SK-N-SH treated with all-trans-retinoic acid at 6 μM for 48 hours (cell line): ENCODE data around the gene SERPINB1.

Source experiments
- ATAC-seq: fragments of 200-7000 bp; cut with Tn5 transposase; 3 replicates; pipeline ENCODE4 v1.9.1; 2020; ENCODE audit warnings: mild to moderate bottlenecking, moderate library complexity
- ARNTL ChIP-seq: fragments of 450-650 bp; formaldehyde crosslinking; IDR thresholded peaks from 2 replicates; pipeline ENCODE4 v1.5.0; 2020; ENCODE audit warnings: low read depth, mild to moderate bottlenecking, moderate library complexity, borderline replicate concordance
- CSDC2 ChIP-seq: fragments of 250-450 bp; sonication (Bioruptor Pico); IDR thresholded peaks from 2 replicates; pipeline ENCODE4 v1.5.0; 2020; ENCODE audit warnings: mild to moderate bottlenecking, moderate library complexity
- ESRRG ChIP-seq: fragments of 250-450 bp; sonication (Bioruptor Pico); IDR thresholded peaks from 2 replicates; pipeline ENCODE4 v1.6.1; 2021; ENCODE audit warnings: mild to moderate bottlenecking
- GLIS3 ChIP-seq: fragments of 250-450 bp; sonication (Bioruptor Pico); IDR thresholded peaks from 2 replicates; pipeline ENCODE4 v1.5.0; 2020; ENCODE audit warnings: mild to moderate bottlenecking, moderate library complexity
- ISL1 ChIP-seq: fragments of 250-450 bp; sonication (Bioruptor Pico); IDR thresholded peaks from 2 replicates; pipeline ENCODE4 v2.1.2; 2022; ENCODE audit warnings: mild to moderate bottlenecking, moderate library complexity
- OSR1 ChIP-seq: fragments of 250-450 bp; sonication (Bioruptor Pico); IDR thresholded peaks from 2 replicates; pipeline ENCODE4 v1.8.0; 2022; ENCODE audit warnings: moderate library complexity, mild to moderate bottlenecking, inconsistent platforms
- PPARA ChIP-seq: fragments of 250-450 bp; sonication (Bioruptor Pico); IDR thresholded peaks from 2 replicates; pipeline ENCODE4 v1.5.0; 2020; ENCODE audit warnings: mild to moderate bottlenecking, borderline replicate concordance
- RARB ChIP-seq: fragments of 250-450 bp; sonication (Bioruptor Pico); IDR thresholded peaks from 2 replicates; pipeline ENCODE4 v1.8.0; 2021; ENCODE audit warnings: mild to moderate bottlenecking, moderate library complexity
- SNAI2 ChIP-seq: fragments of 250-450 bp; sonication (Bioruptor Pico); IDR thresholded peaks from 2 replicates; pipeline ENCODE4 v1.5.0; 2020; ENCODE audit warnings: mild to moderate bottlenecking, moderate library complexity
- TCF4 ChIP-seq: fragments of 250-450 bp; sonication (Bioruptor Pico); IDR thresholded peaks from 2 replicates; pipeline ENCODE4 v1.8.0; 2021; ENCODE audit warnings: mild to moderate bottlenecking, moderate library complexity, borderline replicate concordance
- TOX ChIP-seq: fragments of 250-450 bp; sonication (Bioruptor Pico); IDR thresholded peaks from 2 replicates; pipeline ENCODE4 v1.8.0; 2021; ENCODE audit warnings: mild to moderate bottlenecking, moderate library complexity, borderline replicate concordance
- ZC3H10 ChIP-seq: fragments of 250-450 bp; sonication (Bioruptor Pico); IDR thresholded peaks from 2 replicates; pipeline ENCODE4 v1.5.1; 2021; ENCODE audit warnings: mild to moderate bottlenecking, moderate library complexity
- ZFP3 ChIP-seq: fragments of 250-450 bp; sonication (Bioruptor Pico); IDR thresholded peaks from 2 replicates; pipeline ENCODE4 v1.5.0; 2020; ENCODE audit warnings: mild to moderate bottlenecking, moderate library complexity
- ZFP30 ChIP-seq: fragments of 450-650 bp; formaldehyde crosslinking; IDR thresholded peaks from 2 replicates; pipeline ENCODE4 v1.5.0; 2022; ENCODE audit warnings: mild to moderate bottlenecking, moderate library complexity
- ZNF565 ChIP-seq: fragments of 450-650 bp; formaldehyde crosslinking; conservative IDR thresholded peaks from 2 replicates; pipeline ENCODE4 v1.5.0; 2020; ENCODE audit warnings: low read depth, mild to moderate bottlenecking, moderate library complexity
- ZNF70 ChIP-seq: fragments of 450-650 bp; formaldehyde crosslinking; IDR thresholded peaks from 2 replicates; pipeline ENCODE4 v1.5.0; 2020; ENCODE audit warnings: mild to moderate bottlenecking, moderate library complexity
- ZNF8 ChIP-seq: fragments of 450-650 bp; formaldehyde crosslinking; IDR thresholded peaks from 2 replicates; pipeline ENCODE4 v1.5.0; 2020; ENCODE audit warnings: mild to moderate bottlenecking, moderate library complexity
- TF ChIP-seq, protein P1 (sequence below): fragments of 250-450 bp; sonication (Bioruptor Pico); IDR thresholded peaks from 2 replicates; pipeline ENCODE4 v1.5.0; 2020; ENCODE audit warnings: mild to moderate bottlenecking, moderate library complexity
- TF ChIP-seq, protein P2 (sequence below): fragments of 250-450 bp; sonication (Bioruptor Pico); IDR thresholded peaks from 2 replicates; pipeline ENCODE4 v1.8.0; 2020; ENCODE audit warnings: mild to moderate bottlenecking, moderate library complexity, borderline replicate concordance
- TF ChIP-seq, protein P3 (sequence below): fragments of 250-450 bp; sonication (Bioruptor Pico); IDR thresholded peaks from 2 replicates; pipeline ENCODE4 v1.5.1; 2020; ENCODE audit warnings: low read depth, mild to moderate bottlenecking, moderate library complexity
- TF ChIP-seq, protein P4 (sequence below): fragments of 250-450 bp; sonication (Bioruptor Pico); IDR thresholded peaks from 2 replicates; pipeline ENCODE4 v1.5.1; 2021; ENCODE audit warnings: mild to moderate bottlenecking, moderate library complexity
- TF ChIP-seq, protein P5 (sequence below): fragments of 250-450 bp; sonication (Bioruptor Pico); IDR thresholded peaks from 2 replicates; pipeline ENCODE4 v1.8.0; 2021; ENCODE audit warnings: low read depth, mild to moderate bottlenecking, moderate library complexity, borderline replicate concordance

Gene SERPINB1

DNA sequence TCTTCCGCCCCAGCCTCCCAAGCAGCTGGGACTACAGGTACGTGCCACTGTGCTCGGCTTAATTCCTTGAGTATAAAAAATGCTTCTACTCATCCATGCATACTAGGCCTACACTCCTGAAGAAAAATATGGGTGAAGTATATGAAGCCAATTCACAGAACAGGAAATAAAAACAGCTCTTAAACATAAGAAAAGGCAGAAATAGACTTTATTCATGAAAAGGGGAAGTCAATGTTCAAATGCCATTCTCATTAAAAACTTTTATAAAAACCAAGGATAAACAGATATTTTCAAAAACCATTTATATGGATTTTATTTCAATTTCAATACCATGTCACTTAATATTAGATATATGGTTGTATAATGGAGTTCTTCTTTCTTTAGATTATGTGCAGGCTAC is 43.1 kb upstream of the SERPINB1 start:
- TF ChIP-seq ZFP30 (CRISPR knock-in tag) (no peak), OSR1 (CRISPR knock-in tag) (no peak), ESRRG (CRISPR knock-in tag) (no peak), ARNTL (CRISPR knock-in tag) (no peak), TOX (CRISPR knock-in tag) (no peak), ZNF70 (CRISPR knock-in tag) (no peak), ZNF8 (CRISPR knock-in tag) (no peak), ZFP3 (no peak), TCF4 (CRISPR knock-in tag) (no peak), ZNF565 (CRISPR knock-in tag) (no peak), SNAI2 (no peak), ZC3H10 (CRISPR knock-in tag) (no peak), CSDC2 (CRISPR knock-in tag) (no peak), ISL1 (CRISPR knock-in tag) (no peak), PPARA (no peak)
- TF ChIP-seq, protein P1, sequence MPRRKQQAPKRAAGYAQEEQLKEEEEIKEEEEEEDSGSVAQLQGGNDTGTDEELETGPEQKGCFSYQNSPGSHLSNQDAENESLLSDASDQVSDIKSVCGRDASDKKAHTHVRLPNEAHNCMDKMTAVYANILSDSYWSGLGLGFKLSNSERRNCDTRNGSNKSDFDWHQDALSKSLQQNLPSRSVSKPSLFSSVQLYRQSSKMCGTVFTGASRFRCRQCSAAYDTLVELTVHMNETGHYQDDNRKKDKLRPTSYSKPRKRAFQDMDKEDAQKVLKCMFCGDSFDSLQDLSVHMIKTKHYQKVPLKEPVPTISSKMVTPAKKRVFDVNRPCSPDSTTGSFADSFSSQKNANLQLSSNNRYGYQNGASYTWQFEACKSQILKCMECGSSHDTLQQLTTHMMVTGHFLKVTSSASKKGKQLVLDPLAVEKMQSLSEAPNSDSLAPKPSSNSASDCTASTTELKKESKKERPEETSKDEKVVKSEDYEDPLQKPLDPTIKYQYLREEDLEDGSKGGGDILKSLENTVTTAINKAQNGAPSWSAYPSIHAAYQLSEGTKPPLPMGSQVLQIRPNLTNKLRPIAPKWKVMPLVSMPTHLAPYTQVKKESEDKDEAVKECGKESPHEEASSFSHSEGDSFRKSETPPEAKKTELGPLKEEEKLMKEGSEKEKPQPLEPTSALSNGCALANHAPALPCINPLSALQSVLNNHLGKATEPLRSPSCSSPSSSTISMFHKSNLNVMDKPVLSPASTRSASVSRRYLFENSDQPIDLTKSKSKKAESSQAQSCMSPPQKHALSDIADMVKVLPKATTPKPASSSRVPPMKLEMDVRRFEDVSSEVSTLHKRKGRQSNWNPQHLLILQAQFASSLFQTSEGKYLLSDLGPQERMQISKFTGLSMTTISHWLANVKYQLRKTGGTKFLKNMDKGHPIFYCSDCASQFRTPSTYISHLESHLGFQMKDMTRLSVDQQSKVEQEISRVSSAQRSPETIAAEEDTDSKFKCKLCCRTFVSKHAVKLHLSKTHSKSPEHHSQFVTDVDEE = no peak
- TF ChIP-seq, protein P2, sequence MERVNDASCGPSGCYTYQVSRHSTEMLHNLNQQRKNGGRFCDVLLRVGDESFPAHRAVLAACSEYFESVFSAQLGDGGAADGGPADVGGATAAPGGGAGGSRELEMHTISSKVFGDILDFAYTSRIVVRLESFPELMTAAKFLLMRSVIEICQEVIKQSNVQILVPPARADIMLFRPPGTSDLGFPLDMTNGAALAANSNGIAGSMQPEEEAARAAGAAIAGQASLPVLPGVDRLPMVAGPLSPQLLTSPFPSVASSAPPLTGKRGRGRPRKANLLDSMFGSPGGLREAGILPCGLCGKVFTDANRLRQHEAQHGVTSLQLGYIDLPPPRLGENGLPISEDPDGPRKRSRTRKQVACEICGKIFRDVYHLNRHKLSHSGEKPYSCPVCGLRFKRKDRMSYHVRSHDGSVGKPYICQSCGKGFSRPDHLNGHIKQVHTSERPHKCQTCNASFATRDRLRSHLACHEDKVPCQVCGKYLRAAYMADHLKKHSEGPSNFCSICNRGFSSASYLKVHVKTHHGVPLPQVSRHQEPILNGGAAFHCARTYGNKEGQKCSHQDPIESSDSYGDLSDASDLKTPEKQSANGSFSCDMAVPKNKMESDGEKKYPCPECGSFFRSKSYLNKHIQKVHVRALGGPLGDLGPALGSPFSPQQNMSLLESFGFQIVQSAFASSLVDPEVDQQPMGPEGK (CRISPR knock-in tag) = no peak
- TF ChIP-seq, protein P3, sequence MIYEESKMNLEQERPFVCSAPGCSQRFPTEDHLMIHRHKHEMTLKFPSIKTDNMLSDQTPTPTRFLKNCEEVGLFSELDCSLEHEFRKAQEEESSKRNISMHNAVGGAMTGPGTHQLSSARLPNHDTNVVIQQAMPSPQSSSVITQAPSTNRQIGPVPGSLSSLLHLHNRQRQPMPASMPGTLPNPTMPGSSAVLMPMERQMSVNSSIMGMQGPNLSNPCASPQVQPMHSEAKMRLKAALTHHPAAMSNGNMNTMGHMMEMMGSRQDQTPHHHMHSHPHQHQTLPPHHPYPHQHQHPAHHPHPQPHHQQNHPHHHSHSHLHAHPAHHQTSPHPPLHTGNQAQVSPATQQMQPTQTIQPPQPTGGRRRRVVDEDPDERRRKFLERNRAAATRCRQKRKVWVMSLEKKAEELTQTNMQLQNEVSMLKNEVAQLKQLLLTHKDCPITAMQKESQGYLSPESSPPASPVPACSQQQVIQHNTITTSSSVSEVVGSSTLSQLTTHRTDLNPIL (CRISPR knock-in tag) = no peak
- TF ChIP-seq, protein P4, sequence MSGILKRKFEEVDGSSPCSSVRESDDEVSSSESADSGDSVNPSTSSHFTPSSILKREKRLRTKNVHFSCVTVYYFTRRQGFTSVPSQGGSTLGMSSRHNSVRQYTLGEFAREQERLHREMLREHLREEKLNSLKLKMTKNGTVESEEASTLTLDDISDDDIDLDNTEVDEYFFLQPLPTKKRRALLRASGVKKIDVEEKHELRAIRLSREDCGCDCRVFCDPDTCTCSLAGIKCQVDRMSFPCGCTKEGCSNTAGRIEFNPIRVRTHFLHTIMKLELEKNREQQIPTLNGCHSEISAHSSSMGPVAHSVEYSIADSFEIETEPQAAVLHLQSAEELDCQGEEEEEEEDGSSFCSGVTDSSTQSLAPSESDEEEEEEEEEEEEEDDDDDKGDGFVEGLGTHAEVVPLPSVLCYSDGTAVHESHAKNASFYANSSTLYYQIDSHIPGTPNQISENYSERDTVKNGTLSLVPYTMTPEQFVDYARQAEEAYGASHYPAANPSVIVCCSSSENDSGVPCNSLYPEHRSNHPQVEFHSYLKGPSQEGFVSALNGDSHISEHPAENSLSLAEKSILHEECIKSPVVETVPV = no peak
- ATAC-seq = no peak

DNA sequence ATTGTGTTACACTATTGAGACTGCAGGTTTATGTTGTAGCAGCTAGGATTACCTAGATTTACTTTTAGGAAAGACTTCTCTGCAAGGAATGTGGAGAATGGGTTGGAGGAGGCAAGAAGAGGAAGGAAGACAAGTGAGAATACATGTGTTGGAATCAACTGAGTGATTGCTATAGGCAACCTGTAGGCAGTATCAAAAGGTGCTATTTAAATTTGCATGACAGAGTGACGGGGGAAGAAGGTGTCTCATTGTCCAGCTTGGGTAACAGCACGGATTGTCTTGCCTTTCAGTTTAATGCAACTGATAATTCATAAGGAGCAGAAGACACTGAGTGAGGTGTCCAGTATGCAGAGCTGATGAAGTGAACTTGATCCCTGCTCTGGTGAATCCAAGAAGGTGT is 42.0 kb upstream of the SERPINB1 start:
- no peak for ATAC-seq
- TF ChIP-seq TOX (CRISPR knock-in tag) (no peak), OSR1 (CRISPR knock-in tag) (no peak), ZNF565 (CRISPR knock-in tag) (no peak), RARB (CRISPR knock-in tag) (no peak), SNAI2 (no peak), GLIS3 (CRISPR knock-in tag) (no peak), CSDC2 (CRISPR knock-in tag) (no peak), ZNF8 (CRISPR knock-in tag) (no peak), ISL1 (CRISPR knock-in tag) (no peak)
- TF ChIP-seq, protein P4 = no peak
- TF ChIP-seq, protein P1 = no peak
- TF ChIP-seq, protein P5, sequence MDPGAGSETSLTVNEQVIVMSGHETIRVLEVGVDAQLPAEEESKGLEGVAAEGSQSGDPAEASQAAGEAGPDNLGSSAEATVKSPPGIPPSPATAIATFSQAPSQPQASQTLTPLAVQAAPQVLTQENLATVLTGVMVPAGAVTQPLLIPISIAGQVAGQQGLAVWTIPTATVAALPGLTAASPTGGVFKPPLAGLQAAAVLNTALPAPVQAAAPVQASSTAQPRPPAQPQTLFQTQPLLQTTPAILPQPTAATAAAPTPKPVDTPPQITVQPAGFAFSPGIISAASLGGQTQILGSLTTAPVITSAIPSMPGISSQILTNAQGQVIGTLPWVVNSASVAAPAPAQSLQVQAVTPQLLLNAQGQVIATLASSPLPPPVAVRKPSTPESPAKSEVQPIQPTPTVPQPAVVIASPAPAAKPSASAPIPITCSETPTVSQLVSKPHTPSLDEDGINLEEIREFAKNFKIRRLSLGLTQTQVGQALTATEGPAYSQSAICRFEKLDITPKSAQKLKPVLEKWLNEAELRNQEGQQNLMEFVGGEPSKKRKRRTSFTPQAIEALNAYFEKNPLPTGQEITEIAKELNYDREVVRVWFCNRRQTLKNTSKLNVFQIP (CRISPR knock-in tag) = no peak
